Upper lobe of left lung (tissue), 4 donors: ENCODE data around the gene REN.

ENCODE experiments used
- CTCF ChIP-seq, 6 experiments: fragments of 450-650 bp in 4 of 6; fragments of 200-600 bp in 2 of 6; sonication (generic) in 2 of 6; IDR thresholded peaks; one replicate each; pipeline ENCODE4 v1.5.1; 2016 to 2019; ENCODE audit warnings: antibody characterized with exemption in 6 of 6
- EP300 ChIP-seq, 4 donors: sonication (generic); formaldehyde crosslinking; IDR thresholded peaks; one replicate each; pipeline ENCODE4 v1.5.1; 2017; ENCODE audit warnings: antibody characterized with exemption in 4 of 4, control low read depth in 2 of 4
- POLR2A ChIP-seq, 4 donors: fragments of 450-650 bp; IDR thresholded peaks; one replicate each; pipeline ENCODE4 v1.5.1; 2016 to 2017; ENCODE audit warnings: antibody characterized with exemption in 4 of 4, mild to moderate bottlenecking in 2 of 4
- POLR2AphosphoS5 ChIP-seq, 2 donors: sonication (generic); formaldehyde crosslinking; IDR thresholded peaks; one replicate each; pipeline ENCODE4 v1.5.1; 2017; ENCODE audit warnings: antibody characterized with exemption in 2 of 2

- TF ChIP-seq CTCF (IDR thresholded peaks at IDR 0.05): peak in 1 of 6 experiments; percentile 5
- TF ChIP-seq POLR2AphosphoS5 (IDR thresholded peaks at IDR 0.05): no peak
- no peak for TF ChIP-seq POLR2A (IDR thresholded peaks at IDR 0.05)
- no peak for TF ChIP-seq EP300 (IDR thresholded peaks at IDR 0.05)
These were observed 32.5 kb upstream of the REN start for GRCh38 chr1:204198348-204199340.
